SJSA1 (cell line): ENCODE measurements around the gene RAMP2. TPM values are rescaled to one million over a fixed set of nuclear protein-coding genes. Genes with fewer than 3 reads are reported as not detected.

Experiments used
- DNase-seq, 2 experiments: peaks; one replicate each; pipeline ENCODE4 v3.0.0-alpha.2; 2015 to 2020; ENCODE audit warnings: low spot score in 2 of 2, low read depth in 1 of 2
- H3K27ac ChIP-seq: fragments of 250-450 bp; sonication (Bioruptor Pico); 2 replicates; pipeline ENCODE4 v1.5.1; 2020; ENCODE audit warnings: mild to moderate bottlenecking, moderate library complexity
- H3K27me3 ChIP-seq: fragments of 250-450 bp; sonication (Bioruptor Pico); replicated peaks from 2 replicates; pipeline ENCODE4 v1.5.1; 2020; ENCODE audit warnings: mild to moderate bottlenecking, moderate library complexity
- H3K36me3 ChIP-seq: fragments of 250-450 bp; sonication (Bioruptor Pico); 2 replicates; pipeline ENCODE4 v1.5.1; 2020; ENCODE audit warnings: mild to moderate bottlenecking
- H3K4me1 ChIP-seq: fragments of 250-450 bp; sonication (Bioruptor Pico); replicated peaks from 2 replicates; pipeline ENCODE4 v1.6.1; 2021; ENCODE audit warnings: mild to moderate bottlenecking
- H3K4me3 ChIP-seq: fragments of 250-450 bp; sonication (Bioruptor Pico); 2 replicates; pipeline ENCODE4 v1.5.1; 2020; ENCODE audit warnings: mild to moderate bottlenecking
- H3K9me3 ChIP-seq: fragments of 250-450 bp; sonication (Bioruptor Pico); replicated peaks from 2 replicates; pipeline ENCODE4 v1.5.1; 2020; ENCODE audit warnings: mild to moderate bottlenecking
- total RNA-seq: library from RNA; depleted of rRNA; stranded (reverse); fragments of >200 nt; shearing (Covaris generic); gene quantifications from 2 replicates; pipeline ENCODE4 v1.2.3, GENCODE V29; 2014

The RAMP2 gene
- total RNA-seq, 1 experiment from 2014 or later, result not detected

- Histone ChIP-seq H3K9me3 (no peaks in the 10 kb centered on the region), H3K36me3 (peaks cover 36% of the 10 kb centered on the region), H3K4me1 (peaks cover 43% of the 10 kb centered on the region), H3K4me3 (no peak overlapping the region), H3K27ac (no peak overlapping the region), H3K27me3 (no peaks in the 10 kb centered on the region)
- DNase-seq, result no peak
These were observed 17.5 kb downstream of the RAMP2 start for GRCh38 chr17:42778570-42778969.

DNA sequence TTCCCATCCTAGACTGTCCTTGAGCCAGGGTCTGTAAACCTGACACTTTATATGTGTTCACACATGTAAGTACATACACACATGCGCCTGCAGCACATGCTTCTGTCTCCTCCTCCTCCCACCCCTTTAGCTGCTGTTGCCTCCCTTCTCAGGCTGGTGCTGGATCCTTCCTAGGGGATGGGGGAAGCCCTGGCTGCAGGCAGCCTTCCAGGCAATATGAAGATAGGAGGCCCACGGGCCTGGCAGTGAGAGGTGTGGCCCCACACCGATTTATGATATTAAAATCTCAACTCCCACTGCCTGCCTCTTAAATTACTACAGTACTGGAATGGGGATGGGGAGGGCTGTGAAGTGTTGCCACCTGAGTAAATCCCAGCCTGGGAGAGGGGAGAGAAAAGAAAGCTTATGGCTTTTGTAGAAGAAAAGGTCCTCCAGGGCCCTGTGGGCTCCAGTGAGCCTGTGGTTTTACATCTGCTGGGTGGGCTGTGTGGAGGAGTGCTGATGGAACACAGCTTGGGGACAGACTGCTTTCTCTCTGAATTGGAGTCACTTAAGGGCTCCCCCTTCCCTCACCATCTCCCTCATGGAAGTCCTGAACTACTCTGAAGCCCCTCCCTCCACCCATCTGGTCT, 18.4 kb downstream of the RAMP2 start:
- H3K9me3 ChIP-seq, result no peaks in the 10 kb centered on the region
- H3K4me1 ChIP-seq, result peaks cover 41% of the 10 kb centered on the region
- H3K36me3 ChIP-seq, result peaks cover 35% of the 10 kb centered on the region
- no peak for DNase-seq
- H3K27ac ChIP-seq, result no peak overlapping the region
- H3K27me3 ChIP-seq, result no peaks in the 10 kb centered on the region
- no peak overlapping the region for H3K4me3 ChIP-seq

DNA sequence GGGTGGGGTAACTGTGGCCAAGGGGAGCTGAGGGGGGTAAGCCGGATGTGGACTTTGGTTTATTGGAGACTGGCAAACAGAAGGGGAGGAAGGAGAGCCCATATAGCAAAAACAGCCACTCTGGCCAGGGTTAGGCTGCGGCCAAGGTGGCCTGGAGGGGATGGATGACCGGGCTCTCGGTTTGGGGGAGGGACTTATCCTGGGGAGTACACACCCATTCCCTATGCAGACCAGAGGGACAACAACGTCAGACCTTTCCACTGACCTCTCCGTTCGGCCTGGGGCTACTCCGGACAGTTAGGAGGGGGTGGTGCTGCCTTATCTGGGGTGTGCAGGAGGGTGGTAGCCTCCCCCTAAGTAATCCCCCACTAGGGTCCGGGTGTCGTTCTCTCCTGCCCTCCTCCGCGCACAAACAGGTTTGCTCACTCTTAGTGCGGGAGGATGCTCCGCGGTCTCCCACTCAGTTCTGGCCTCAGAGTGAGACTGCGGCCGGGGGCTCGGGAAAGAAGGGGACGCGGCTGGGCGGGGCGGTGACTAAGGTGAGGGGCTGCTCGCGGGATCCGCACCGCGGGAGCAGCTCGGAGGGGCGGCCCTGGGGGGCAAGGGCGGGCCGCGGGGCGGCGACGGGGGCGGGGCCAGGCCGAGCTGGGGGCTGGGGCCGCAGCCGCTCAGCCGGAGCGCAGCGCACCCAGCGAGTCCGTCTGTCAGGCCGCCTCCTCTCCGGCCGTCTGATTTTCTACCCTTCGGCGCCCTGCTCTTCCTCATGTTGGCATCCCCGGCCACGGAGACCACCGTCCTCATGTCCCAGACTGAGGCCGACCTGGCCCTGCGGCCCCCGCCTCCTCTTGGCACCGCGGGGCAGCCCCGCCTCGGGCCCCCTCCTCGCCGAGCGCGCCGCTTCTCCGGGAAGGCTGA, 19.2 kb downstream of the RAMP2 start, which contains the start of gene WNK4:
WNK4 (plus strand) TSS at position 675 of the 915 bp plus-strand sequence; CDS start at position 764, 89 bp downstream.
- Histone ChIP-seq H3K4me3 (no peak within 1 kb of the TSS), H3K4me1 (peaks cover 33% of the 10 kb centered on the region), H3K27me3 (no peaks in the 10 kb centered on the region), H3K9me3 (no peaks in the 10 kb centered on the region), H3K27ac (no peak within 1 kb of the TSS), H3K36me3 (peaks cover 35% of the 10 kb centered on the region)
- DNase-seq, result no peak

- H3K27ac ChIP-seq, result no peak overlapping the region
These were observed 20.0 kb downstream of the RAMP2 start for GRCh38 chr17:42780851-42781638.

DNA sequence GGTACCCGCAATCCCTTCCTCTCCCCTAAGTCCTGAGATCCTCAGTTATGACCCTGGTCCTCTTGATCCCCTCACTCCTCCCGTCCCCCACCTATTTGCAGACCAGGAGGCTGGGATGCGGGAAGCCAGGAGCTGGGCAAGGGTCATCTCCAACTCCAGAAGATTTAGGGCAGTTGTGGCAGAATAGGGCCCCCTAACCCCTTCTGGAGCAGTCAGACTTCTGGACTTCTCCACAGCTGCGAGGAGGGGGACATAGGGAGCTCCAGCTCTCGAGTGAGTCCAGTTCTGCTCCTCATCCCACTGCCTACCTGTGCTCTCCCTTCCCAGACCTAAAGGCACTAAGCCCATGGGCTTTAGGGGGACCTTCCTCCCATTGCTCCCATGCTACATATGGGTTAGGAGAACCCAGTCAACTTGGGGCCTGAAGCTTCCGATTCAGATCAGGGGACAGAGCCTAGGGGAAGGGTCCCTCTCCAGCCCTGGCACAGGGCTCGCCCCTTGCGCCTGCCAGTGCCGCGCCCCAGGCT, 20.7 kb downstream of the RAMP2 start:
- Histone ChIP-seq H3K27ac (no peak overlapping the region), H3K27me3 (no peaks in the 10 kb centered on the region), H3K9me3 (no peaks in the 10 kb centered on the region), H3K4me3 (no peak overlapping the region), H3K4me1 (peaks cover 21% of the 10 kb centered on the region), H3K36me3 (peaks cover 27% of the 10 kb centered on the region)
- no peak for DNase-seq

More at GRCh38 chr17:42780851-42781638, 20.0 kb downstream of the RAMP2 start:
- H3K4me1 ChIP-seq, result peaks cover 25% of the 10 kb centered on the region
- no peaks in the 10 kb centered on the region for H3K27me3 ChIP-seq
- no peak for DNase-seq
- H3K4me3 ChIP-seq, result no peak overlapping the region
- no peaks in the 10 kb centered on the region for H3K9me3 ChIP-seq
- H3K36me3 ChIP-seq, result peaks cover 31% of the 10 kb centered on the region

DNA sequence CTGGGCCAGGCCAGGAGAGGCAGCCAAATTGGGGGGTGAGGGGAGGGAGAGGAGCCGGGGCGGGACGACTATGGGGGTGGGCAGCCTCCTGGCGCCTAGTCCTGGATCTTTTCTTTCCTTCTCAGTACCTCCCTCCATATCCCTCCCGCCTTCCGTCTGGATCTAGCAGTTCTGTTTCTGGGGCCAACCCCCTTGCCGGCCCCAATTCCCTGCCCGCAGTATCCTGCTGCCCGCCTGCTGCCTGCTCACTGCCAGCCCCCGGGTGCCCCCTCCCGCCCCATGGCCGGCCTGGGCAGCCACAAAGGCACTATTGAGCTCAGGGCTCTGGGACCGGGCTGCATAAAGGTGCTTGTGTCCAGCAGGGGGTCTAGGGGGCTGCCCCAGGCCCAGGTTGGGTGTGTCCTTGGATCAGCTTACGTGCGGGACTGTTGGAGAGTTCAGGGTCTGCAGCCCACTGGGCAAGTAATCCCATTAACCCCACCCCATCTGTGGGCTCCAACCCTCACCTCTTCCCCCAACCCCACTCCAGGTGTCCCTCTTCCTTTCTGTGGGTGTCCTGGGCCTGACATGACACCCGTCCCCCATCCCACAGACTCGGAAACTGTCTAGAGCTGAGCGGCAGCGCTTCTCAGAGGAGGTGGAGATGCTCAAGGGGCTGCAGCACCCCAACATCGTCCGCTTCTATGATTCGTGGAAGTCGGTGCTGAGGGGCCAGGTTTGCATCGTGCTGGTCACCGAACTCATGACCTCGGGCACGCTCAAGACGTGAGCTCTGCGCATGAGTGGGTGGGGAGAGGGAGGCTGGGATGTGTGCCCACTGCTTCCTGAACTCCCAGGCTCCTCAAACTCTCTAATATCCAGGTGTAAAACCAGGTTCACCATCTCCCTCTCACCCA, 21.4 kb downstream of the RAMP2 start:
- peaks cover 21% of the 10 kb centered on the region for H3K4me1 ChIP-seq
- peaks cover 21% of the 10 kb centered on the region for H3K36me3 ChIP-seq
- H3K9me3 ChIP-seq, result no peaks in the 10 kb centered on the region
- no peak overlapping the region; the same call in 1 of the 2 replicates for H3K27ac ChIP-seq
- H3K27me3 ChIP-seq, result no peaks in the 10 kb centered on the region
- DNase-seq, result no peak
- H3K4me3 ChIP-seq, result no peak overlapping the region

DNA sequence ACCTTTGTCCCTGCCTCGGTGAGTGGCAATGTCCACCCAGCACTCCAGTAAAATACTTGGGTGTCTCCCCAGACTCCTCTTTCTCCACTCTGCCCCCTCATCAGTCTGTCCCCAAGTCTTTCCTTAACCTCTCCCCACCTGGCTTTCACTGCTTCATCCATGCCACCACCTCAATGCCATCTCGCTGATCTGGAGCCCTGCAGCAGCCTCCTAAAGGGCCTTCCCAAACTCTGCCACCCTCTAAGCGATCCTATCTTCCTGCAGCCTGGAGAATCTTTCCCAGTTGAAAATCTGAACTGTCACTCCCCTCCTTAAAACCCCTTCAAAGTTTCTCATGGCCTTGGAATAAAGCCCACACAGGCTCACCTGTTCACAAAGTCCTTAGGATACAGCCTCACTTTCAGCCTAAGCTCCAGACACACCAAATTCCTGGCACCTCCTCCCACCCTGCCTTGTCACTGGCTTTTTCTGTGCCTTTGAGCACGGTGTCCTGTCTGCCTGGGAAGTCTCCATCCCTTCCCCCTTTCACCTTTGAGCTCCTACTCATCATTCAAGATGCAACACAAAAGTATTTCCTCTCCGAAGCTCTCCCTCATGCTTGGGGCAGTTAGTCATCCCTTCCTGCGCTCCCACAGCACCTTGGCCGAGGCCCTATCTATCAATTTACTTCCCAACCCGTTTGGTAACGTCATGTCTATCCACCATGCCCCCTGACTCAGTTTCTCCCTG, 22.2 kb downstream of the RAMP2 start:
- Histone ChIP-seq H3K9me3 (no peaks in the 10 kb centered on the region), H3K27ac (peak overlapping the region; percentile 36), H3K36me3 (peaks cover 17% of the 10 kb centered on the region), H3K27me3 (no peaks in the 10 kb centered on the region), H3K4me1 (peaks cover 21% of the 10 kb centered on the region), H3K4me3 (no peak overlapping the region)
- peak; percentile 29 to 58 for DNase-seq

GRCh38 chr17:42783791-42784138, 22.7 kb downstream of the RAMP2 start:
- Histone ChIP-seq H3K27me3 (no peaks in the 10 kb centered on the region), H3K36me3 (peaks cover 14% of the 10 kb centered on the region), H3K9me3 (no peaks in the 10 kb centered on the region), H3K4me1 (peaks cover 21% of the 10 kb centered on the region), H3K27ac (peak overlapping the region; percentile 36), H3K4me3 (no peak overlapping the region)
- DNase-seq, result no peak

GRCh38 chr17:42784409-42784808, 23.4 kb downstream of the RAMP2 start:
- Histone ChIP-seq H3K9me3 (no peaks in the 10 kb centered on the region), H3K36me3 (peaks cover 8% of the 10 kb centered on the region; the same call in 1 of the 2 replicates), H3K27me3 (no peaks in the 10 kb centered on the region), H3K27ac (no peak overlapping the region), H3K4me1 (peaks cover 21% of the 10 kb centered on the region), H3K4me3 (no peak overlapping the region)
- no peak for DNase-seq

- Histone ChIP-seq H3K4me3 (no peak overlapping the region), H3K9me3 (no peaks in the 10 kb centered on the region), H3K27ac (no peak overlapping the region), H3K27me3 (no peaks in the 10 kb centered on the region), H3K4me1 (peaks cover 19% of the 10 kb centered on the region), H3K36me3 (peaks cover 2% of the 10 kb centered on the region; the same call in 1 of the 2 replicates)
- no peak for DNase-seq
These were observed 24.0 kb downstream of the RAMP2 start for GRCh38 chr17:42784811-42785592.

- Histone ChIP-seq H3K4me1 (peaks cover 17% of the 10 kb centered on the region), H3K27ac (no peak overlapping the region), H3K27me3 (no peaks in the 10 kb centered on the region), H3K9me3 (no peaks in the 10 kb centered on the region), H3K4me3 (no peak overlapping the region), H3K36me3 (no peaks in the 10 kb centered on the region)
- DNase-seq, result no peak
These were observed 26.2 kb downstream of the RAMP2 start for GRCh38 chr17:42787266-42787665.
